LNCaP clone FGC (cell line): ENCODE measurements around the gene MSLN.

Experiments used
- DNase-seq: peaks from one replicate; pipeline ENCODE4 v3.0.0-alpha.2; 2011; ENCODE audit warnings: low read depth
- H3K4me3 ChIP-seq: 2 replicates; pipeline ENCODE4 v1.5.1; 2011; ENCODE audit warnings: mild to moderate bottlenecking, low read depth, low read length, control low read depth
- CTCF ChIP-seq: IDR thresholded peaks from 2 replicates; pipeline ENCODE4 v1.5.1; 2012; ENCODE audit warnings: mild to moderate bottlenecking; ENCODE audit not compliant: control insufficient read depth, insufficient read depth; ENCODE audit errors: extremely low read depth

The MSLN gene

GRCh38 chr16:805474-805873 lies 44.9 kb downstream of the MSLN start:
- H3K4me3 ChIP-seq: no peak overlapping the region
- no peak for DNase-seq
- TF ChIP-seq CTCF: no peak

- peak; percentile 61 for DNase-seq
- H3K4me3 ChIP-seq: peak overlapping the region; percentile 71
- no peak for TF ChIP-seq CTCF
These were observed 47.0 kb downstream of the MSLN start for GRCh38 chr16:807347-808084.

GRCh38 chr16:808085-808386 lies 47.5 kb downstream of the MSLN start:
- H3K4me3 ChIP-seq: peak overlapping the region; percentile 71
- no peak for TF ChIP-seq CTCF
- no peak for DNase-seq

GRCh38 chr16:813204-813915 lies 52.8 kb downstream of the MSLN start:
- peak; percentile 77 for TF ChIP-seq CTCF
- H3K4me3 ChIP-seq: no peak overlapping the region
- no peak for DNase-seq

GRCh38 chr16:813916-814412 lies 53.4 kb downstream of the MSLN start:
- no peak for DNase-seq
- TF ChIP-seq CTCF: no peak
- H3K4me3 ChIP-seq: no peak overlapping the region

- no peak for DNase-seq
- no peak overlapping the region for H3K4me3 ChIP-seq
- TF ChIP-seq CTCF: no peak
These were observed 54.4 kb downstream of the MSLN start for GRCh38 chr16:814974-815373.
